Vagina (tissue), 2 donors: ENCODE data around the gene GTF2H4.

Experiments used
- POLR2A ChIP-seq, 2 donors: fragments of 450-650 bp; IDR thresholded peaks; one replicate each; pipeline ENCODE4 v1.6.1; 2017; ENCODE audit warnings: antibody characterized with exemption in 2 of 2, mild to moderate bottlenecking in 2 of 2, moderate library complexity in 2 of 2
- TF ChIP-seq, protein P1 (sequence below), 3 experiments: fragments of 450-650 bp in 2 of 3; fragments of 200-600 bp in 1 of 3; sonication (generic) in 1 of 3; IDR thresholded peaks; one replicate each; pipeline ENCODE4 v1.5.1; 2017 to 2019; ENCODE audit warnings: antibody characterized with exemption in 3 of 3, mild to moderate bottlenecking in 2 of 3, moderate library complexity in 2 of 3

DNA sequence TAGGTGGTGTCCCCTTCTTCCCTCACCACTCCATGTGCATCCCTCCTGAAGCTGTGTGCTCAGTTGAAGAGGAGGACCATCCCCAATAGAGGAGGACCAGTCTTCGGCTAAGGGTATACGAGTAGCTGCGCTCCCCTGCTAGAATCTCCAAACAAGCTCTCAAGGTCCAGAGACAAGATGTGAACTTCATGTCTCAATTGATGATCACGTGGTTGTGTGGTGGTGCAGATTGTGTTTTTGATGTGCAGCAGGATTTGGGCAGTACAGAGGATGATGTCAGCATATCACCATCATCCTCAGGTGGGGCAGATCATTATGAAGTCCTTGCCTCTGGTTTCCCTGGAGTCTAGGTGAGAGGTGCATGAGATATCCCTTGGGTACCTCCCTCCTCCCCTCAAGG lies 43.7 kb upstream of the GTF2H4 start:
- TF ChIP-seq, protein P1, sequence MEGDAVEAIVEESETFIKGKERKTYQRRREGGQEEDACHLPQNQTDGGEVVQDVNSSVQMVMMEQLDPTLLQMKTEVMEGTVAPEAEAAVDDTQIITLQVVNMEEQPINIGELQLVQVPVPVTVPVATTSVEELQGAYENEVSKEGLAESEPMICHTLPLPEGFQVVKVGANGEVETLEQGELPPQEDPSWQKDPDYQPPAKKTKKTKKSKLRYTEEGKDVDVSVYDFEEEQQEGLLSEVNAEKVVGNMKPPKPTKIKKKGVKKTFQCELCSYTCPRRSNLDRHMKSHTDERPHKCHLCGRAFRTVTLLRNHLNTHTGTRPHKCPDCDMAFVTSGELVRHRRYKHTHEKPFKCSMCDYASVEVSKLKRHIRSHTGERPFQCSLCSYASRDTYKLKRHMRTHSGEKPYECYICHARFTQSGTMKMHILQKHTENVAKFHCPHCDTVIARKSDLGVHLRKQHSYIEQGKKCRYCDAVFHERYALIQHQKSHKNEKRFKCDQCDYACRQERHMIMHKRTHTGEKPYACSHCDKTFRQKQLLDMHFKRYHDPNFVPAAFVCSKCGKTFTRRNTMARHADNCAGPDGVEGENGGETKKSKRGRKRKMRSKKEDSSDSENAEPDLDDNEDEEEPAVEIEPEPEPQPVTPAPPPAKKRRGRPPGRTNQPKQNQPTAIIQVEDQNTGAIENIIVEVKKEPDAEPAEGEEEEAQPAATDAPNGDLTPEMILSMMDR (IDR thresholded peaks at IDR 0.05) = no peak
- TF ChIP-seq POLR2A (IDR thresholded peaks at IDR 0.05) = no peak
